Measurements from ENCODE around the gene ST6GALNAC4. TPM values are rescaled to one million over a fixed set of nuclear protein-coding genes. Genes with fewer than 3 reads are reported as not detected.
A peak's percentile ranks its signal among the peaks of the same experiment; 100 is the strongest.

Gene ST6GALNAC4
- total RNA-seq, 1 donor from 2014 or later: 23.5 TPM

DNA sequence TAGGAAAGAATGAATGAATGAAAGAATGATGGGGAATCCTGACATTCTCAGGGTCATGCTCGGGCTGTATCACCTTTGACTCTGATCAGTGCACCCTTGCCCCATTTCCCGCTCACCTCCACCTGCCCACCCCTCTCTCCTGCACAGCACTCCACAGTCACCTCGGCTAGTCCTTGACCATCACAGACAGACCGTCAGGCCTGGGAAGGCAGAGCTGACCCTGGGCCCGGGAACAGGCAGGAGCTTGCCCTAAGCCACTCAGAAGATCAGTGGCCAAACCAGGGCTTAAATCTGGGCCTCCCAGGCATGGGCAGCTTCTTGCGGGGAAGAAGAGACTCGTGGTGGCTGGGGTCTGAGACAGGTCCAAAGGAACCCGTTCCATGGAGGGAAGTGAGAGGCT lies 21.0 kb downstream of the ST6GALNAC4 start:
- no peak overlapping the region for H3K4me3 ChIP-seq (ENCODE audit: low read length in 3 of 3)
- no peak overlapping the region for H3K27ac ChIP-seq (ENCODE audit: low read depth, low read length)
- H3K27me3 ChIP-seq (ENCODE audit: control insufficient read depth in 3 of 3, insufficient read depth in 3 of 3, low read length in 3 of 3): no peaks in the 10 kb centered on the region
- H3K9me3 ChIP-seq (ENCODE audit: control insufficient read depth in 3 of 3, low read length in 3 of 3): peaks cover 0 to 8% (median 5%) of the 10 kb centered on the region in 3 donors
- peaks cover 26 to 39% (median 31%) of the 10 kb centered on the region in 3 donors for H3K4me1 ChIP-seq (ENCODE audit: control insufficient read depth in 3 of 3, insufficient read depth in 3 of 3, low read length in 3 of 3)
- H3K36me3 ChIP-seq (ENCODE audit: control insufficient read depth in 3 of 3, insufficient read depth in 3 of 3, low read length in 3 of 3): peaks cover 42 to 50% (median 46%) of the 10 kb centered on the region in 3 donors
- H3K9ac ChIP-seq (ENCODE audit: low read depth in 1 of 3, low read length in 3 of 3): peak overlapping the region in 2 of 3 donors; percentile 84 to 96

DNA sequence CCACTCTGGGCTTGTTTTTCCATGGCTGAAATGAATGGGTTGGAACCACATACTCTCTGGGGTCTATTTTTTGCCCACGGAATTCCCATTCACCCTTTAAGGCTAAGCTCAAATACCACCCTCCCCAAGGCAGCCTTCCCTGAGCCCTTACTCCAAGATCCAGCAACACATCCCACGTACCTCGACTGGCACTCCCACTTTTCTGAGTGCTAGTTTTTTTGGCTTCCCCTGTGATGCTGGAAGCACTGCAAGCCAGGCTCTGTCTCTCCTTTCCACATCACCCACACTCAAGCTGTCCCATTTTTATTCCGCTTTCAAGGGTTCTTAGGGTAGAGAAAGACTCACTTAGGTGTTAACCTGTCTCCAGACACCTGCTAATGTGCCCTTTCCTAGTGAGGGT lies 23.4 kb downstream of the ST6GALNAC4 start:
- peaks cover 22 to 29% (median 23%) of the 10 kb centered on the region in 3 donors for H3K4me1 ChIP-seq (ENCODE audit: control insufficient read depth in 3 of 3, insufficient read depth in 3 of 3, low read length in 3 of 3)
- H3K27ac ChIP-seq (ENCODE audit: low read depth, low read length): no peak overlapping the region
- H3K4me3 ChIP-seq (ENCODE audit: low read length in 3 of 3): no peak overlapping the region
- H3K27me3 ChIP-seq (ENCODE audit: control insufficient read depth in 3 of 3, insufficient read depth in 3 of 3, low read length in 3 of 3): no peaks in the 10 kb centered on the region
- peaks cover 53 to 60% (median 56%) of the 10 kb centered on the region in 3 donors for H3K36me3 ChIP-seq (ENCODE audit: control insufficient read depth in 3 of 3, insufficient read depth in 3 of 3, low read length in 3 of 3)
- peaks cover 0 to 8% (median 5%) of the 10 kb centered on the region in 3 donors for H3K9me3 ChIP-seq (ENCODE audit: control insufficient read depth in 3 of 3, low read length in 3 of 3)
- no peak overlapping the region for H3K9ac ChIP-seq (ENCODE audit: low read depth in 1 of 3, low read length in 3 of 3)

DNA sequence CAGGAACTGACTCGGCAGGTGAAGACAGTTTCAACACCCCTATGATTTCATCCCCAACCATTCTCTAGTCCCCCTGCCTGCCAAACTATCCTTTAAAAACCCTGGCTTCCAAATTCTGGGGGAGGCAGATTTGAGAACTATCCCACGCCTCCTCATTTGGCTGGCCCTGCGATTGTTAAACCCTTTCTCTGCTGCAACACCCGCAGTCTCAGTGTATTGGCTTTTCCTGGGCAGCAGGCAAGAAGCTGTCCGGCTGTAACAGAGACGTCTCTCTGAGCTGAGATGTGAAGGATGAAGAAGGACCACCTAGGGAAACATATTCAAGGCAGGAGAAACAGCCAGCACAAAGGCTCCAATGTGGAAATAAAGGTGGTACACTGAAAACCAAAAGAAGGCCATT lies 24.0 kb downstream of the ST6GALNAC4 start:
- Histone ChIP-seq H3K4me1 (ENCODE audit: control insufficient read depth in 3 of 3, insufficient read depth in 3 of 3, low read length in 3 of 3) (peaks cover 20 to 26% (median 20%) of the 10 kb centered on the region in 3 donors), H3K27ac (ENCODE audit: low read depth, low read length) (no peak overlapping the region), H3K9me3 (ENCODE audit: control insufficient read depth in 3 of 3, low read length in 3 of 3) (peaks cover 0 to 8% (median 5%) of the 10 kb centered on the region in 3 donors), H3K4me3 (ENCODE audit: low read length in 3 of 3) (no peak overlapping the region), H3K9ac (ENCODE audit: low read depth in 1 of 3, low read length in 3 of 3) (no peak overlapping the region), H3K36me3 (ENCODE audit: control insufficient read depth in 3 of 3, insufficient read depth in 3 of 3, low read length in 3 of 3) (peaks cover 55 to 62% (median 58%) of the 10 kb centered on the region in 3 donors), H3K27me3 (ENCODE audit: control insufficient read depth in 3 of 3, insufficient read depth in 3 of 3, low read length in 3 of 3) (no peaks in the 10 kb centered on the region)

DNA sequence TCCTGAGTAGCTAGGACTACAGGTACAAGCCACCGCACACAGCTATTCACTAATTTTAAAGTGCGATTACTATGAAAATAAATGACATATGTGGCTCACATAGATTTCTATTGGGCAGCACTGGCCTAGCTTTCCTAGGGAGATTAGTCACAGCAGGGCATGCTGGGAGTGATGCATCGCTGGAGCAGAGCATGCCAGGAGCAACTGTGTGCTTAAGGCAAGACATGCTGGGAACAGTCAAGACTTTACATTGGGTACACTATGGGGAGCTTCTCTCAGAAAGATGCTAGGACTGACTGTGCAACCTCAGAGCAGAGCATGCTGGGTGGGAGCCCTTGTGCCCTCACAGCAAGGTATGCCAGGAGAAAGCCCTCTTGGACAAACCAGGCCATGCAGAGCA lies 26.8 kb downstream of the ST6GALNAC4 start:
- Histone ChIP-seq H3K9ac (ENCODE audit: low read depth in 1 of 3, low read length in 3 of 3) (no peak overlapping the region), H3K4me1 (ENCODE audit: control insufficient read depth in 3 of 3, insufficient read depth in 3 of 3, low read length in 3 of 3) (peaks cover 6 to 9% (median 8%) of the 10 kb centered on the region in 3 donors), H3K27me3 (ENCODE audit: control insufficient read depth in 3 of 3, insufficient read depth in 3 of 3, low read length in 3 of 3) (no peaks in the 10 kb centered on the region), H3K36me3 (ENCODE audit: control insufficient read depth in 3 of 3, insufficient read depth in 3 of 3, low read length in 3 of 3) (peaks cover 69 to 73% (median 70%) of the 10 kb centered on the region in 3 donors), H3K4me3 (ENCODE audit: low read length in 3 of 3) (no peak overlapping the region), H3K9me3 (ENCODE audit: control insufficient read depth in 3 of 3, low read length in 3 of 3) (peaks cover 0 to 8% (median 5%) of the 10 kb centered on the region in 3 donors), H3K27ac (ENCODE audit: low read depth, low read length) (no peak overlapping the region)

DNA sequence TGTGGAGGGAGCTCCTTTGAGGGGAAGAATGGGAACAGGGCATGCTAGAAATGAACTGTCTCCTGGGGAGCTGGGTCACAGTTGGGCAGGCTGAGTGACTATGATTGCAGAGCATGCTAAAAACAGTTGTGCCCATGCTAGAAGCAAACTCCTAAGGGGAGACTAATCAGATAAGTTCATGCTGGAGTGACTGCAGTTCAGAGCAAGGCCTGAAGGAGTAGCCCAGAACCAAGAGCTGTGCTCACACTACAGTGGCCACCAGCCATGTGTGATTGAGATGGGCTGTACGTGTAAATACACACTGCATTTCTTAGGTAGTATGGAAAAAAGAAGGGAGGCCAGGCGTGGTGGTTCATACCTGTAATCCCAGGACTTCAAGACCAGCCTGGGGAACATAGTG lies 29.0 kb downstream of the ST6GALNAC4 start:
- H3K4me3 ChIP-seq (ENCODE audit: low read length in 3 of 3): no peak overlapping the region
- peaks cover 0 to under 1% (median 0%) of the 10 kb centered on the region in 3 donors for H3K9me3 ChIP-seq (ENCODE audit: control insufficient read depth in 3 of 3, low read length in 3 of 3)
- no peaks in the 10 kb centered on the region for H3K27me3 ChIP-seq (ENCODE audit: control insufficient read depth in 3 of 3, insufficient read depth in 3 of 3, low read length in 3 of 3)
- H3K9ac ChIP-seq (ENCODE audit: low read depth in 1 of 3, low read length in 3 of 3): peak overlapping the region in 1 of 3 donors; percentile 51
- H3K27ac ChIP-seq (ENCODE audit: low read depth, low read length): no peak overlapping the region
- peaks cover 48 to 56% (median 51%) of the 10 kb centered on the region in 3 donors for H3K36me3 ChIP-seq (ENCODE audit: control insufficient read depth in 3 of 3, insufficient read depth in 3 of 3, low read length in 3 of 3)
- peaks cover 20 to 23% (median 22%) of the 10 kb centered on the region in 3 donors for H3K4me1 ChIP-seq (ENCODE audit: control insufficient read depth in 3 of 3, insufficient read depth in 3 of 3, low read length in 3 of 3)

DNA sequence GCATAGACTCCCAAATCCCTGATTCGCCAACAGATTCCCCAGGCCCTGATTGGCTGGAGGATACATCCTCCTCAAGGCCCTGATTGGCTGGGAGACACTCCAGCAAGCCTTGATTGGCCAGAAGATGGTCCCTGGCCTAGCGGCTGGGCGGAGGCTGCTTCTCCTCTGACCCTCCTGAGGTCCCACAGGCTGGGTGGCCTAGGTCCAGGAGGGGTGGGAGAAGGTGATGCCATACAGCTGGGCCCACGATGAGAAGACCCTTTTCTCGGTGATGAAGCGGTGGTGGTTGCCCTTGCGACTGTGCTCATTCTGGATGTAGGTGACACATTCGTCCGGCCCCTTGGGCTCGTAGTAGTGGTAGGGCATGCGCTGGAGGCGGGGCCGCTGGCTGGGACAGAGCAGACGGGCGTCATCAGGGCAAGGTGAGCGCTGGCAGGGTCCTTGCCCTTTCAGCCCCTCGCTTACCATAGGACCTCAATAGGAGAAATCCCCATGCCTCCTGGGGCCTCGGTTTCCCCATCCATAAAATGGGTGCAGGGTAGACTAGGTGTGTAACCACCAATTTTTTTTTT lies 30.4 kb downstream of the ST6GALNAC4 start:
- Histone ChIP-seq H3K4me1 (ENCODE audit: control insufficient read depth in 3 of 3, insufficient read depth in 3 of 3, low read length in 3 of 3) (peaks cover 21 to 25% (median 23%) of the 10 kb centered on the region in 3 donors), H3K27me3 (ENCODE audit: control insufficient read depth in 3 of 3, insufficient read depth in 3 of 3, low read length in 3 of 3) (no peaks in the 10 kb centered on the region), H3K9ac (ENCODE audit: low read depth in 1 of 3, low read length in 3 of 3) (peak overlapping the region in 1 of 3 donors; percentile 33), H3K27ac (ENCODE audit: low read depth, low read length) (no peak overlapping the region), H3K9me3 (ENCODE audit: control insufficient read depth in 3 of 3, low read length in 3 of 3) (no peaks in the 10 kb centered on the region), H3K4me3 (ENCODE audit: low read length in 3 of 3) (no peak overlapping the region), H3K36me3 (ENCODE audit: control insufficient read depth in 3 of 3, insufficient read depth in 3 of 3, low read length in 3 of 3) (peaks cover 42 to 48% (median 46%) of the 10 kb centered on the region in 3 donors)

DNA sequence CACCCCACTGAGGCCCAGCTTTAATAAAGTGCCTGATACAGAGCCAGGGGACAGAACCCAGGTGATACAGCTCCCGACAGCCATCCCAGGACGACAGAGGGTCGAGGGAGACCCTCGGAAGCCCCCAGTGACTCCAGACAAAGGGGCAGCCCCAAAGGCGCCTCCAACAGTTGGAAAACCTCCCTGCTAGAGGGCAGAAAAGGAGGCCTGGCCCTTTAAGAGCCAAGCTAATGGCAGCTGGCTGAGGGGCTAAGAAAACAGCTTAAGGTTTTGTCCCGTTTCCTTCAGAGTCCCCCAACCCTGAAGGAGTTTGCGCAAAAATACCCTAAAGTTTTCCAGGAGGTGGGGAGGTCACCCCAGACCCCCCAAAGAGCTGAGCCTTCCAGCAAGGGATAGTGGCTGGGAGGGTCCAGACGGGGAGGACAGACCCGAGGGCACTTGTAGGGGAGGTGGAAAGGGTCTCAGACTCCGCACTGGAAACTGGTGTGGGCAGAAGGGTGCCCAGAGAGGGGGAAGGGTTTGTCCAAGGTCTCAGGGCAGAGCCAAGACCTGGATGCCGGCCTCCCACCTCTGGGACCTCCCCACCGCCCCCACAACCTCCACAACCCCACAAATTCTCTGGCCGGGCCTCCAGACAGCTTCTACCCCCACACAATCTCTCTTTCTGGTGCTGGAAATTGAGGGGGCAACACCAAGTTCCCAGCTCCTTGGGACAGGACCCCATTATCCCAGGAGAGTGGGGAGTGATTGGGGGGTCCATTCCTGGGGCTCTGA lies 31.1 kb downstream of the ST6GALNAC4 start:
- no peaks in the 10 kb centered on the region for H3K9me3 ChIP-seq (ENCODE audit: control insufficient read depth in 3 of 3, low read length in 3 of 3)
- peaks cover 38 to 43% (median 42%) of the 10 kb centered on the region in 3 donors for H3K36me3 ChIP-seq (ENCODE audit: control insufficient read depth in 3 of 3, insufficient read depth in 3 of 3, low read length in 3 of 3)
- peak overlapping the region in 1 of 3 donors; percentile 33 for H3K9ac ChIP-seq (ENCODE audit: low read depth in 1 of 3, low read length in 3 of 3)
- H3K4me1 ChIP-seq (ENCODE audit: control insufficient read depth in 3 of 3, insufficient read depth in 3 of 3, low read length in 3 of 3): peaks cover 21 to 25% (median 23%) of the 10 kb centered on the region in 3 donors
- H3K4me3 ChIP-seq (ENCODE audit: low read length in 3 of 3): no peak overlapping the region
- peak overlapping the region; percentile 18 for H3K27ac ChIP-seq (ENCODE audit: low read depth, low read length)
- no peaks in the 10 kb centered on the region for H3K27me3 ChIP-seq (ENCODE audit: control insufficient read depth in 3 of 3, insufficient read depth in 3 of 3, low read length in 3 of 3)

DNA sequence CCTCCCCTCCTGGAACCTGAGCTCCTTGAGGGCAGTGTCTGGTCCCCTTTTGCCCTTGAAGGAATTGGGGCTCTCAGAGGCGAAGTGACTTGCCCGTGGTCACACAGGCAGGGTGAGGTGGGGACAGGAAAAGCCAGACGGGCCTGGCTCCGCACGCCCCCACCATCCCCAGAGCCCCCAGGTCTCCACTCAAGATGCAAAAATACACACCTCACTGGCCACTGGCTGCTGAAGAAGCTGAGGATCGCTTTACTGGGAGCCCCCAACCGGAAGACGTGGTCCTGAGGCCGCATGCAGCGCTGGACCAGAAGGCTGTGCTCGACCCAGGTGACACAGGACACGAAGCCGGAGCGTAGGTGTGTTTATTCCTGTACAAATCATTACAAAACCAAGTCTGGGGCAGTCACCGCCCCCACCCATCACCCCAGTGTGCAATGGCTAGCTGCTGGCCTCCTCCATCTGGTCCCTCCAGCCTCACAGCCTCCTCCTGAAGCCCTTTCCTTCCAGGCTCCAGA lies 31.8 kb downstream of the ST6GALNAC4 start:
- Histone ChIP-seq H3K36me3 (ENCODE audit: control insufficient read depth in 3 of 3, insufficient read depth in 3 of 3, low read length in 3 of 3) (peaks cover 31 to 37% (median 35%) of the 10 kb centered on the region in 3 donors), H3K9me3 (ENCODE audit: control insufficient read depth in 3 of 3, low read length in 3 of 3) (no peaks in the 10 kb centered on the region), H3K27me3 (ENCODE audit: control insufficient read depth in 3 of 3, insufficient read depth in 3 of 3, low read length in 3 of 3) (no peaks in the 10 kb centered on the region), H3K9ac (ENCODE audit: low read depth in 1 of 3, low read length in 3 of 3) (peak overlapping the region in 1 of 3 donors; percentile 54), H3K27ac (ENCODE audit: low read depth, low read length) (peak overlapping the region; percentile 18), H3K4me1 (ENCODE audit: control insufficient read depth in 3 of 3, insufficient read depth in 3 of 3, low read length in 3 of 3) (peaks cover 21 to 25% (median 23%) of the 10 kb centered on the region in 3 donors), H3K4me3 (ENCODE audit: low read length in 3 of 3) (no peak overlapping the region)

DNA sequence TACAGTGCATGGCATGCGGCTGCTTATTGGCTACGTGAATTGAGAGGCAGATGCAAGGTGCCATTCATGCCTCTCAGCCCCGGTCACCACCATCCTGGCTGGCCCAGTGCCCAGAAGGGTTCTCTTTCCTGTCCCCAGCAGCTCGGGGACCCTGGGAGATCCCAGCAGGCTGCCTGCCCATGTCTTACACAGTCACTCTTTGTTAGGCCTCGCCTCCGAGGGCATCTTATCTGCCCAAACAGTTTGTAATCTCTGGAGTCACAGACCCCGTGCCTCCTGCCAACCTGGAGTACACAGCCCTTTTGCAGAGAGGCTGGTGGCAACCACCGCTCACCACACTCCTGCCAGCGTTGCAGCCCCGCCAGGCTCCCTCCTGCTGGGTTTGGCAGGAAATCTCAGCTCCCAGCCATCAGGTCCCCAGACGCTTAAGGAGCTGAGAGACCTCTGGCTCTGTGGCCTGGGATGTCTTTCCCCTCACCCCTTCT lies 32.4 kb downstream of the ST6GALNAC4 start:
- Histone ChIP-seq H3K4me1 (ENCODE audit: control insufficient read depth in 3 of 3, insufficient read depth in 3 of 3, low read length in 3 of 3) (peaks cover 21 to 25% (median 23%) of the 10 kb centered on the region in 3 donors), H3K27me3 (ENCODE audit: control insufficient read depth in 3 of 3, insufficient read depth in 3 of 3, low read length in 3 of 3) (no peaks in the 10 kb centered on the region), H3K27ac (ENCODE audit: low read depth, low read length) (peak overlapping the region; percentile 18), H3K9me3 (ENCODE audit: control insufficient read depth in 3 of 3, low read length in 3 of 3) (no peaks in the 10 kb centered on the region), H3K9ac (ENCODE audit: low read depth in 1 of 3, low read length in 3 of 3) (peak overlapping the region in 1 of 3 donors; percentile 54), H3K36me3 (ENCODE audit: control insufficient read depth in 3 of 3, insufficient read depth in 3 of 3, low read length in 3 of 3) (peaks cover 29 to 34% (median 33%) of the 10 kb centered on the region in 3 donors), H3K4me3 (ENCODE audit: low read length in 3 of 3) (no peak overlapping the region)
